Transverse colon (tissue), 3 donors: ENCODE results near the gene SORCS3.

Experiments
- EP300 ChIP-seq: sonication (generic); formaldehyde crosslinking; IDR thresholded peaks from one replicate; pipeline ENCODE4 v1.6.1; 2017; ENCODE audit warnings: antibody characterized with exemption, low read depth
- POLR2A ChIP-seq: fragments of 450-650 bp; IDR thresholded peaks from one replicate; pipeline ENCODE4 v1.6.1; 2016; ENCODE audit warnings: antibody characterized with exemption, mild to moderate bottlenecking, moderate library complexity
- TF ChIP-seq, protein P1 (sequence below), 5 experiments: fragments of 200-600 bp in 3 of 5; fragments of 450-650 bp in 2 of 5; sonication (generic) in 3 of 5; IDR thresholded peaks; 1 replicate in 2 of 5; 2 replicates in 3 of 5; pipeline ENCODE4 v1.5.1; 2016 to 2017; ENCODE audit warnings: antibody characterized with exemption in 5 of 5, inconsistent platforms in 3 of 5, mild to moderate bottlenecking in 2 of 5, moderate library complexity in 1 of 5

DNA sequence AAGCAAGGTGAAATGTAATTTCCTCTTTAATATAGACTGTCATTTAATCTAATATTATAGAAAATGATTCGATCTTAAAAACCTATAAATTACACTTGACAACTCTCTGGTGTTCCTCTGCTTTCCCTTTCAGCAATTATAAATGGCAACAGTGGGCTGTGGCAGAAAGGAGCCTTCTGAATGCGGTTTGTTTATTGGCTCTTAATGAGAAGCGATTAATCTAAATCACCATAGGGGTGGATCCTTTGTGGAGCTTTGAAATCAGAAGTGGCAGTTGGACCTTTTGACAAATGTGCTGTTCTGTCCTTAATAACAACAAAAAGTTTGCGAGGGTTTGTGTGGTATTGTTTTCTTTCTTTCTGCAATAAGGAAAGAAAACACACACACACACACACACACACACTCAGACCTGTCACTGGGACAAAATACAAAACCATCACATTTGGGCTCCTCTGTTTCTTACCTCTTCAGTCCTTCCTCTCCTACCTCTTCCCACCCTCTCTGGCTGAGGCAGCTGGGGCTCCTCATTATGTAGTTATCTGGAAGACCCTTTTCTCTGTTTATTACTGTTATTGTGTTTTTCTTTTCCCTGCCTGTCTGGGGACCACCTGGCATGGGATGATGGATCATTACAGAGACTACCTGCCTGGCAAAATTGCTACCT lies 316.2 kb downstream of the SORCS3 start:
- TF ChIP-seq EP300, result no peak
- TF ChIP-seq, protein P1, sequence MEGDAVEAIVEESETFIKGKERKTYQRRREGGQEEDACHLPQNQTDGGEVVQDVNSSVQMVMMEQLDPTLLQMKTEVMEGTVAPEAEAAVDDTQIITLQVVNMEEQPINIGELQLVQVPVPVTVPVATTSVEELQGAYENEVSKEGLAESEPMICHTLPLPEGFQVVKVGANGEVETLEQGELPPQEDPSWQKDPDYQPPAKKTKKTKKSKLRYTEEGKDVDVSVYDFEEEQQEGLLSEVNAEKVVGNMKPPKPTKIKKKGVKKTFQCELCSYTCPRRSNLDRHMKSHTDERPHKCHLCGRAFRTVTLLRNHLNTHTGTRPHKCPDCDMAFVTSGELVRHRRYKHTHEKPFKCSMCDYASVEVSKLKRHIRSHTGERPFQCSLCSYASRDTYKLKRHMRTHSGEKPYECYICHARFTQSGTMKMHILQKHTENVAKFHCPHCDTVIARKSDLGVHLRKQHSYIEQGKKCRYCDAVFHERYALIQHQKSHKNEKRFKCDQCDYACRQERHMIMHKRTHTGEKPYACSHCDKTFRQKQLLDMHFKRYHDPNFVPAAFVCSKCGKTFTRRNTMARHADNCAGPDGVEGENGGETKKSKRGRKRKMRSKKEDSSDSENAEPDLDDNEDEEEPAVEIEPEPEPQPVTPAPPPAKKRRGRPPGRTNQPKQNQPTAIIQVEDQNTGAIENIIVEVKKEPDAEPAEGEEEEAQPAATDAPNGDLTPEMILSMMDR (IDR thresholded peaks at IDR 0.05), result no peak
- TF ChIP-seq POLR2A, result no peak
